Measurements from ENCODE around the gene ZSCAN2. TPM values are rescaled to one million over a fixed set of nuclear protein-coding genes. Genes with fewer than 3 reads are reported as not detected.

ZSCAN2 gene
- total and polyA plus RNA-seq, 2 of the 8 experiments (the other 6 are each of a cell fraction or from before 2014, with no cell fraction given) = 23.6 to 52.4 TPM

GRCh38 chr15:84645496-84645895, 44.7 kb downstream of the ZSCAN2 start (continued):
- no peak for TF ChIP-seq CHD7 (IDR thresholded peaks at IDR 0.05; ENCODE audit: insufficient replicate concordance, low read length)
- no peak for TF ChIP-seq HDAC6 (IDR thresholded peaks at IDR 0.05; ENCODE audit: low read depth, low read length)
- TF ChIP-seq BRCA1 (IDR thresholded peaks at IDR 0.05; ENCODE audit: low read depth, low read length) = no peak
- no peak for TF ChIP-seq SUZ12 (IDR thresholded peaks at IDR 0.05; ENCODE audit: low read length)
- TF ChIP-seq YY1 (IDR thresholded peaks at IDR 0.05; ENCODE audit: low read depth, low read length) = no peak

Measured in H1 (cell line).